GM19193 (cell line): ENCODE measurements around the gene SLC11A2.

Experiments used
- POLR2A ChIP-seq: IDR thresholded peaks from 4 replicates; pipeline ENCODE4 v1.6.1; 2011; ENCODE audit not compliant: insufficient read depth, insufficient read length; ENCODE audit errors: extremely low read depth

Gene SLC11A2

DNA sequence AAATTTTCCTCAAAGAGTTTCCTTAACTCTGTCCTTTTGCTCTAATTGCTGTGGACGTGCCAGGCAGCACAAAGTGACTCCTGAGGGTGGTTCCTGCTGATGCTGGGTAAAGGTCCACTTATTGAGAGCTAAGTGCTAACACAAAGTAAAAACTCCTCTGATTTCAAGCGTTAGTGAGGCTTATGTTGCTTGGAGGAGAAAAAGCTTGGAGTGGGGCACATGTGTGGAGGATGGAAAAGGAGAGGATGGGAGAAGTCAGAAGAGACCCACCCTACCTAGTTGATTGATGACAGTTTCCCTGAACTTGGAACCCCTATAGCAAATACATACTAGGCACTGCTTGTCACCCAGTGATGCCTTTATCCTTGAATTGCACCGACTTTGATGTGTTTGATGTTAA is 10.1 kb upstream of the SLC11A2 start:
- no peak for TF ChIP-seq POLR2A

DNA sequence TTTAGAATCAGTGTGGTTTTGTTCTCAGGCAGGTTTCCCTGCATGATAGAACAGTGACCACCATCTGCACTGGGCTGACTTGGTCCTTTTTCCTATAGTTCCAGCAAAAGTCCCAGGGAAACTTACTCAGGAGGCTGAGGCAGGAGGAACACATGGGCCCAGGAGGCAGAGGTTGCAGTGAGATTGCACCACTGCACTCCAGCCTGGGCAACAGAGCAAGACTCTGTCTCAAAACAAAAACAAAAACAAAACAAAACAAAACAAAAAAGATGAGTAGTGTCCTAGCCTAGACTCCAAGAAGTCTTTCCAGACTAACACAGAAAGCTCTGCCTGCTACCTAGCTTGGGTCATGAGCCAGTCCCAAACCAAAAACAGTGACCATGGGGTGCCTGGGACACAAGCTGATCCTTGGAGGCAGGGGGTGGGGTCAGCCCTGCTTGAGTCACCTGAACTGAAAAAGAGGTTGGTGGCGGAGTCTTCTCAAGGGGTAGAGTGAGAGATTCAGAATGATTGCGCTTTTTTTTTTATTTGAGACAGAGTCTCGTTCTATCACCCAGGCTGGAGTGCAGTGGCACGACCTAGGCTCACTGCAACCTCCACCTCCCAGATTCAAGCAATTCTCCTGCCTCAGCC is 7.4 kb upstream of the SLC11A2 start:
- no peak for TF ChIP-seq POLR2A

DNA sequence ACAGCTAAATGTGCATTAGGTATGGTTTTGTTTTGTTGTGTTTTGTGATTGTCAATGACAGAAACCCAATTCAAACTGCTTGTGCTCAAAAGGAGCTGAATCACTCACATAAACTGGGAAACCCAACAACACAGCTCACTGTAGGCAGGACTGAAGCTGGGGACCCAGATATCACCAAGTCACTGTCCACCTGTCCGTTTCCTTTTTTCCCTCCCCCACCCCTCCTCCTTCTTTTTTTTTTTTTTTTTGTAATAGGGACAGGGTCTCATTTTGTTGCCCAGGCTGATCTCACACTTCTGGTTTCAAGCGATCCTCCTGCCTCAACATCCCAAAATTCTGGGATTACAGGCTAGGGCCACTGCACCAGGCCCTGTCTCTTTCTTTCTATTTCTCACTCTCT is 6.9 kb upstream of the SLC11A2 start:
- TF ChIP-seq POLR2A, result no peak

DNA sequence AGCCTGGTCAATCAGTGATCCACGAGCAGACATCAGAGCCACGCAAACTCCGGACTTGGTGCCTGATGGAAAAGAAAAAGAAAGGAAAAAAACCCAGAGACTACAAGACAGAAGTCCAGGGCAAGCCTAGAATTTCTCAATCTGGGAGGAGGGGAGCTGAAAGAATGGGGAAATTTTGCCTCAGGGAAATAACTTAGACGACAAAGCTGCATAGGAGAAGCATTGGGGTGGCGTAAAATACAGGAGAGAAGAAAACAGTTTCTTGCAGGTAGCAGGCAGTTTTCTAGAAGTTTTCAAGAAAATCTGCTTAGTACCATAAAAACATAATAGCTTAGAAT is 2.6 kb upstream of the SLC11A2 start:
- TF ChIP-seq POLR2A, result no peak

DNA sequence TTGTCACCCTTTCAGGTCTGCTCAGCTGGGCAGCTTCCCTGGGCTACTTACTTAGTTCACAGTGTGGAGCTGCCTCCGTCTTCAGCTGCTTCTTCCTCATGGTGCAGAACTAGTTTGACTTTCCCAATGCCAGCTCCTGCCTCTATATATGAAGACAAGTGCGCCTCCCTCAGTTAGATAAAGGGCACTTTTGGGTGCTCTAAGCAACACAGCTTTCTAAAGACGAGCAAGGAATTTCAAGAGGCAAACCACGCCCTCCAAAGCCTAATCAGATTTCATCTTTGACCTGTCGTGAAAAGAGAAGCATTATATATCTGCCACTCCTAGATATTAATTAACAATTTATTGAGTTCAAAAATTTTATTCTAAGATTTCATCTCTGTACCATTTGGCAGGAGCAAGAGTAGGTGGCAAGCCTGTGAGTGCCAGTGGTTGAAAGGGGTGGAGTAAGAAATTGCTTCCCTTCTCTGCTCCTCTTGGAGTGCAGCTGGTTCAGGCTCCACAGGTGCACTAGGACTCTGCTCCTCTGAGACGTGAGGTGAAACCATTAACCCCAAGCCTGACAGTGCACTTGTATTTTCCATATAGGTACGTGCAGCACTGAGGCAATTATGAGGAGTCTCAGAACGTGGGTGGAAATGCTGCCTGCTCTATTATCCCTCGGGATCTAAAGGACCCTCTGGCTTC is 2.1 kb upstream of the SLC11A2 start:
- TF ChIP-seq POLR2A, result no peak

DNA sequence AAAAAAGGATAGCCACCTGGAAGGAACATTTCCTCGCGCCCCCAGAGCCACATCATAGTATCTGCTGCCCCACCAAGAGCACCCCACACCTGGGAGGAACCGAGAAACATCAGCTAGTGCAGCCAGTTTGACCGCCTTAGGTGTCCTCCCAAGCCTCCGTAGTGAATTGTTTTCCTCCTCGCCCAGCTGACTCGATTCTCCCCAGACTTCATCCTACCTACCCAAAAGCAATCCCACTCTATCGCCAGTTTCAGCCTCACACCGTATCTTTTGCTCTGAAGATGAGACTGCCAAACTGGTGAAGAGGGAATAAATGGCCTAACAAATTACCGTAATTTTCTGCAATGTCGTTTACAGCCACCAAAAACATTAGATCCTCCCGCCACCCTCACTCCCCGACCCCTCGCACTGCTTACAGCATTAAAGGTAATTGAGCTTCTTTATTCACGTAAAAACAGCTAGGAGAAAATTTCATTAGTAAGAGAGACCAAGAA is 1.2 kb upstream of the SLC11A2 start:
- no peak for TF ChIP-seq POLR2A

DNA sequence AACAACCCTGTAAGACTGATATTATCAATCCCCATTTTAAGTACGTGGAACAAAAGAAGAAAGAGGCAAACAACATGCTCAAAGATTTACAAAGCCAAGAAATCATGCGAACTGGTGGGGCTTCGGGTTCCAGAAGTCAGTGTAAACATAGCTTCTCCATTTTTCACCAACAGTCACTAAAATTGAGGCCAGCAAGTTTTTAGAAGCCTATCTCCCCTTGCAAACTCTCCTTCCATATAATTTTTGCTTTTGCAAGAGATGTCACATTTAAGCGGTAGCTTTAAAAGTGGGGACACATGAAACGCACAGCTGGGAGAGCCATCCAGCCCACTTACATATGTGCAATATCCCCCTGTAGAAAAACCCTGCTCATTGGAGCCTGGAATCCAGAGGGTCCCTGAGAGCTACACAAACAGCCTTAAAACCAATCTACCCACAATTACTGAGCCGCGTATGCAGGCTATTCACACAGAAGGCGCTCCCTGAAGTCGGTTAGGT is 797 bp downstream of the SLC11A2 start:
- TF ChIP-seq POLR2A, result no peak

DNA sequence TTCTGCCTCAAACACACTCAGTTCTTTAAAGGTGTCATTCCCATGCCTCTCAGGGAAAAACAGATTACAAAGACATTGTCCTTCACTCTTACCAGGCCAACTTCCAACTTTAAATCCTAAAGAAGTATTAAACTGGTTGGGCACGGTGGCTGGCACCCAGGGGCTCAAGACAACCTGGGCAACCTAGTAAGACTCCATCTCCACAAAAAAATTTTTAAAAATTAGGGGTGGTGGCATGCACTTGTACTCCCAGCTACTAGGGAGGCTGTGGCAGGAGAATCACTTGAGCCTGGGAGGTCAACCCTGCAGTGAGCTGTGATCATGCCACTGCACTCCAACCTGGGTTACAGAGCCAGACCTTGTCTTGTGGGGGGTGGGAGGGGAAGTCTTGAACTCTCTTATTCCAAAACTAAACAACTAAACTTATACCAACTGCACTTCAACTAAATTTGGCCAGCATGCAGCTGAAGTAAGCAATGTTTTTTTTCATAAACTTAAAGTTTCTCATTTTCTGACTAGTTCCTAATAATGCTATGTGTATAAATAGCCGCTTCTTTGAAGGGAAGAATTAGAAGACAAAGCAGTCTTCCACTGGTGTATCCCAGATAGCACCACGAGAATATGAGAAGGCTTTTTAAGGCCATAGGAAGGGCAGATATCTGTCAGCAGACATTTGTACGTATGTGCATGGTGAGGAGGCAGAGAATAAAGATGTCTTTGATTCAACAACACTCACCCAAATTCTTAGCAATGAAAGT is 2.4 kb downstream of the SLC11A2 start:
- no peak for TF ChIP-seq POLR2A

DNA sequence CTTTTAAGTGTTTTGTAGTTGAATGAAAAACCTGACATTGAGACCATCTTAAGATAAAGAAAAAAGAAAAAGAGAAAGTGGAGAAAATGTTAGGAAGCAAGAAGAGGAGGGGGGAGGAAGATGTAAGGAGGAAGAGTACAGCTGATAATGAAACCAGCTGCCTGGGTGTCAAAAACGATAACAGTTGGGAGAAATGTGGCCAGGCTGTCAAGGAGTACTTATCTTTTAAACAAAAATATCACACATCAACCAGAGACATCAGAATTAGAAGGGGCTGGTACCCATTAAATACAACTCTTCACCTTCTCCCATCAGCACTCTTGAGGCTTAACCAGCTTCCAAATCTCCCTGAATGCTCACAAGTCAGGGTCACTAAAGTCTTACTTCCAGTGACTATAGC is 4.5 kb downstream of the SLC11A2 start:
- no peak for TF ChIP-seq POLR2A

DNA sequence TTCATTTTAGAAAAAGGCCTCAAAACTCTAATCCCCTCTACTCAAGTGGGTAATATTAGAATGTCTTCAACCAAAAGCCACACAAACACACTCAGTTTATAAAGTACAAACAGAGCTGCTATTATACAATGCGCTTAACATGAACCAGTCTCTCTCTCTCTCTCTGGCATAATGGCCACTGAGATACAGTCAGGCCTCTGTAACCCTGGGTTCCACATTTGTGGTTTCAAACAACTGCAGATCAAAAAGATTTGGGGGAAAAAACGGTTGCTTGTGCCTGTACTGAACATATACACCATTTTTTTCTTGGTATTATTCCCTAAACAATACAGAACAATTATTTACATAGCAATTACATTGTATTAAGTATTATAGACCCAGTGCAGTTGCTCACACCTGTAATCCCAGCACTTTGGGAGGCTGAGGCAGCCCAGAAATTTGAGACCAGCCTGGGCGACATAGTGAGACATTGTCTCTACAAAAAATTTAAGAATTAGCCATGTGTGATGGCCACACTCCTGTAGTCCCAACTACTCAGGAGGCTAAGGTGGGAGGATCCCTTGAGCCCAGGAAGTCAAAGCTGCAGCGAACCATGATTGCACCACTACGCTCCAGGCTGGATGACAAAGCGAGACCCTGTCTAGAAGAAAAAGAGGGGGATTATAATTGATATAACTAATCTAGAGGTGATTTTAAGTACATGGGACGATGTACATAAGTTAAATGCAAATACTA is 5.6 kb downstream of the SLC11A2 start:
- TF ChIP-seq POLR2A, result no peak

DNA sequence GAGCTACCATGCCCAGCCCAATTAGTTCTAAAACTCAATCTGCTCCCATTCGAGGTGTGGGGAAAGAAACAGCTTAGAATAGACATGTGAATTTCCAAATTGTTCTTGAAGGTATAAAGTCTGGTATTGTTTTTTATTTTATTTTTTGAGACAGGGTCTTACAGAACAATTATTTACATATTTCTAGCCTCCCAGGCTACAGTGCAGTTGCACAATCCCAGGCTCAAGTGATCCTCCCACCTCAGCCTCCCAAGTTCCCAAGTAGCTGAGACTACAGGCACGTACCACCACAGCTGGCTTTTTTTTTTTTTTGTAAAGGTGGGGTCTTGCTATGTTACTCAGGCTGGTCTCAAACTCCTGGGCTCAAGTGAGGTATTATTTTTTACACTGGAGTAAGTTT is 6.3 kb downstream of the SLC11A2 start:
- no peak for TF ChIP-seq POLR2A

DNA sequence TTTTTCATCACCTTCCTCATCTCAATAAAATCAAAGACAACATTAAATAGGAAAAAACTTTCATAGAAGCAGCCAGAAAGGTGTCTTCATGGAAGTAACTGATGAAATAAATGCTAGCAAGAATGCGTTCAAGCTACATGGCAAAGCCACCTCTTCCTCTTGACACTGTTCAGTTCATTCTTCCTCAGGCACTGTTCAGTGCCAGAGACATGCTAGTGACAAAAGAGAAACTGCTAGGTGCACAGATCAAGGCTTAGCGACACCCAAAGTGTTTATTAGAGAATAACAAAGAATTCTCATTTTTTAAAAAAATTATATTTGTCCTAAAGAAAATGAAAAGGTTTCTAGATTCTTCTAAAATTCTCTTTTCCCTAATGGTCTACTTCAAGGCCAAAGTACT is 7.2 kb downstream of the SLC11A2 start:
- no peak for TF ChIP-seq POLR2A

DNA sequence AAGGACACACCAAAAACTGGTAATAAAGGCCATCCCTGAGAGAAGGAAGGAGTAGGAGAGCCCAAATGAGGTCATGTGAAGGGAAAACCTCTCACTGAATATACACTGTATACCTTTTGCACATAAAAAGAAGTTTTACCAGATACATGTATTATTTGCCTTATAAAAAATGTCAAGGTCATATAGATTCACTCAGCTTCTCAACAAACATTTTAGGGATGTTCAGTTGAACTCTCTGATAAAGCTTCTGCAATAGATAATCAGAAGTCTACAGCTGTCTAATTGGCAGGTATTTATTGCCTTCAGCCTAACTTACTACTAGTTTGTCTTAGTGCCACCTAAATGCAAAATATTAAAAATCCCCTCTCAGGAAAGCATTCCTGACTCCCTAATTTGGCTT is 8.7 kb downstream of the SLC11A2 start:
- no peak for TF ChIP-seq POLR2A

DNA sequence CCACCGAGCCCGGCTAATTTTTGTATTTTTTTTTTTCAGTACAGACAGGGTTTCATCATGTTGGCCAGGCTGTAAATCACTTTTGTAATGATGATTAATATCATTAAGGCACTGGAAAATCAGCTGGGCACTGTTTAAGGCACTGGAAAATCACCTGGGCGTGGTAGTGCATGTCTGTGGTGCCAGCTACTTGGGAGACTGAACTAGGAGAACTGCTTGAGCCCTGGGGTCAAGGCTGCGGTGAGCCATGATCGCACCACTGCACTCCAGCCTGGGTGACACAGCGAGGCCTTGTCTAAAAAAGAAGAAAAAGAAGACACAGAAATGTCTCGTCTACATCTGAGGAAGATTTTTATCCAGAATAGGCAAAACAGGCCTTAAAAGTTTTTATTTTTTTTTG is 12.7 kb downstream of the SLC11A2 start:
- no peak for TF ChIP-seq POLR2A

DNA sequence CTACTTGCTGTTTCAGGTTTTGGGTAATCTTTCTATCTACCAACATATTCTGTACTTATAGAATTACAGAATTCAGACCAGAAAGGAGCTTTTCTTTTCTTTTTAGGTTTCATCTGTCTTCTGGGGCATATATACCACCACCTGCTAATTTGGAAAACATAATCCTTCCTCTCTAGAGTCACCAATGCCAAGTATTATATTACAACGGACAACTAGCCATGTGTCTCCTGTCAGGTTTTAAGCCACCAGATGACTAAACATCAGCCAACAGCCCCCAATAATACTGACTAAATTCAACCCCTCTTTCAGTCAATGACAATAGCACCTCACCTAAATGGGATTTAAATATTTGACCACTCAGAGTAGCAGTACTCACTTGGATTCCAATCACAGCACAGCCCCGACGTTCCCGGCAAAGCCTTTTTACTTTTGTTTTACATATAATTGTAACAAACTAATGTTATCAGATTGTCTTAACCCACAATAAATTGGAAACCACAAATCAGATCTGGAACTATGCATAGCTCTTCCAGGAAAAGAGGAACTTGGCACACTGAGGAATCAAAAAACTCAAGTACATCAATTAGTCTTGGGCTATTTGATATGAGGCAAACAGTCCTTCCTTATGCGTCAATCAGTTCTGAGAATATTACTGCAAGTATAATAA is 13.5 kb downstream of the SLC11A2 start:
- no peak for TF ChIP-seq POLR2A

DNA sequence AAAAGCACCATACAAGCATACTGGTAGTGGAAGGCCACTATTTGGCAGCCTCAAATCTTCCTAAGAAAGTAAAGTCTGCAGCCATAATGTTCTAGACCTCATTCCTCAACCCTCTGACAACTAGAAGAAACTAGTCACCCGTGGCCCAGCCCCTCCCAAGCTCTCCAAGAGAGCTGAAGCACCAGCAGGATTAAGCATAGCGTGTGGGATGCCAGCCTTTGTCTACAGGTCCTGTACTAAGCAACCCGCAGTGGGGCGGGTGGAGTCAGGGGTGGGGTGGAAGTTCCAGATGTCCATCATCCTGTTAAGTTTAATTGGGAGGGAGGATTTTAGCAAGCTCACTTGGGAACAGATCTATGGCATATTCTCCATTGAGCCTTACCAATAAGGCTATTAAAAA is 14.2 kb downstream of the SLC11A2 start:
- TF ChIP-seq POLR2A, result no peak

DNA sequence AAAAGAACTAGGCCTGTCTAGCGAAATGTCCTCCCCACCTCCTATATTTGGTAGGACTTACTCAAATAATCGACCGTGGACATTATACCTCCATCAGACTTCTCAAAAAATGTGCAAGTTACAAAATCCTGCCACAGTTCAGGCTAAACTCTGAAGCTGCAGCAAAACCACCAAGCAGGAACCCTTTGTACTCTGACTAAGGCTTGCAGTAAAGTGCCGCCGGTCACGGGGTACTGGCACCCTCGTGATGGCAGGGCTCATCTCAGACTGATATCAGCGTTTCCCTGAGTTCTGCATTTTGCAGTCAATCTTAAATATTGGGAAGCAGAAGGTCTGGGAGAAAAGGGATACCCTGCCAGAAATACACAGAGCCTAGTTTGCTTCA is 17.1 kb downstream of the SLC11A2 start:
- no peak for TF ChIP-seq POLR2A
